Endothelial cell of umbilical vein (primary cell): ENCODE data around the gene CSNK1E.

Experiments
- CTCF ChIP-seq, 2 donors: IDR thresholded peaks; 1 replicate in 1 of 2; 2 replicates in 1 of 2; pipeline ENCODE4 v1.5.1; 2011; ENCODE audit warnings: low read length in 2 of 2, mild to moderate bottlenecking in 2 of 2, moderate library complexity in 2 of 2, control low read depth in 1 of 2, inconsistent platforms in 1 of 2, low read depth in 1 of 2; ENCODE audit not compliant: insufficient read depth in 1 of 2; ENCODE audit errors: extremely low read depth in 1 of 2
- EZH2 ChIP-seq: IDR thresholded peaks from 2 replicates; pipeline ENCODE4 v1.6.1; 2012; ENCODE audit warnings: borderline replicate concordance, low read depth, mild to moderate bottlenecking, moderate library complexity, low read length, inconsistent platforms; ENCODE audit not compliant: severe bottlenecking
- FOS ChIP-seq: IDR thresholded peaks from 2 replicates; pipeline ENCODE4 v1.6.1; 2011; ENCODE audit warnings: mild to moderate bottlenecking, low read length, moderate library complexity, borderline replicate concordance; ENCODE audit not compliant: insufficient read depth
- GATA2 ChIP-seq: IDR thresholded peaks from 2 replicates; pipeline ENCODE4 v1.7.0; 2011; ENCODE audit warnings: low read depth, mild to moderate bottlenecking, moderate library complexity, mixed read lengths, low read length; ENCODE audit not compliant: insufficient read length, insufficient read depth
- JUN ChIP-seq: IDR thresholded peaks from 2 replicates; pipeline ENCODE4 v1.6.1; 2011; ENCODE audit warnings: borderline replicate concordance, low read depth; ENCODE audit not compliant: insufficient read length, insufficient read depth
- MAX ChIP-seq: IDR thresholded peaks from 2 replicates; pipeline ENCODE4 v1.6.1; 2011; ENCODE audit not compliant: insufficient read depth, insufficient read length
- MYC ChIP-seq: IDR thresholded peaks from one replicate; pipeline ENCODE4 v1.6.1; 2011; ENCODE audit warnings: mild to moderate bottlenecking, low read depth, low read length
- POLR2A ChIP-seq: IDR thresholded peaks from 2 replicates; pipeline ENCODE4 v1.6.1; 2012; ENCODE audit warnings: low read depth, mild to moderate bottlenecking, control low read depth, low read length
- POLR2AphosphoS5 ChIP-seq: IDR thresholded peaks from 2 replicates; pipeline ENCODE4 v1.6.1; 2012; ENCODE audit warnings: low read depth, mild to moderate bottlenecking, control low read depth, low read length, moderate library complexity; ENCODE audit not compliant: insufficient read depth

GRCh38 chr22:38311323-38311620 is 6.0 kb downstream of the CSNK1E start:
- no peak for TF ChIP-seq CTCF (IDR thresholded peaks at IDR 0.05; ENCODE audit: extremely low read depth in 1 of 2, insufficient read depth in 1 of 2, low read depth in 1 of 2, low read length in 2 of 2)
- TF ChIP-seq POLR2A: no peak
- TF ChIP-seq JUN: no peak
- TF ChIP-seq GATA2: no peak
- no peak for TF ChIP-seq EZH2
- TF ChIP-seq POLR2AphosphoS5: no peak
- no peak for TF ChIP-seq MYC
- no peak for TF ChIP-seq MAX
- TF ChIP-seq FOS: no peak
